DMS 273 treated with DMSO at 0.1 percent for 48 hours (cell line): ENCODE data around the gene HTR1E.
A peak's percentile ranks its signal among the peaks of the same experiment; 100 is the strongest.
"Not testable (repeated sequence)": the region's sequence is repeated elsewhere in the genome, so short reads cannot be mapped to it uniquely, and the experiment has no call there.

Experiments
- DNase-seq: peaks from one replicate; lab custom pipeline; 2025; lab: John Stamatoyannopoulos, UW

The HTR1E gene, protein sequence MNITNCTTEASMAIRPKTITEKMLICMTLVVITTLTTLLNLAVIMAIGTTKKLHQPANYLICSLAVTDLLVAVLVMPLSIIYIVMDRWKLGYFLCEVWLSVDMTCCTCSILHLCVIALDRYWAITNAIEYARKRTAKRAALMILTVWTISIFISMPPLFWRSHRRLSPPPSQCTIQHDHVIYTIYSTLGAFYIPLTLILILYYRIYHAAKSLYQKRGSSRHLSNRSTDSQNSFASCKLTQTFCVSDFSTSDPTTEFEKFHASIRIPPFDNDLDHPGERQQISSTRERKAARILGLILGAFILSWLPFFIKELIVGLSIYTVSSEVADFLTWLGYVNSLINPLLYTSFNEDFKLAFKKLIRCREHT

GRCh38 chr6:86937219-86938079 is at the start of gene HTR1E:
Gene HTR1E (plus strand): TSS chr6:86937528. CDS start chr6:87015335, 77,807 bp downstream.
- DNase-seq, result peak; percentile 57

- no peak for DNase-seq
These were observed 49.0 kb upstream of the HTR1E start for GRCh38 chr6:86888301-86888700.

DNA sequence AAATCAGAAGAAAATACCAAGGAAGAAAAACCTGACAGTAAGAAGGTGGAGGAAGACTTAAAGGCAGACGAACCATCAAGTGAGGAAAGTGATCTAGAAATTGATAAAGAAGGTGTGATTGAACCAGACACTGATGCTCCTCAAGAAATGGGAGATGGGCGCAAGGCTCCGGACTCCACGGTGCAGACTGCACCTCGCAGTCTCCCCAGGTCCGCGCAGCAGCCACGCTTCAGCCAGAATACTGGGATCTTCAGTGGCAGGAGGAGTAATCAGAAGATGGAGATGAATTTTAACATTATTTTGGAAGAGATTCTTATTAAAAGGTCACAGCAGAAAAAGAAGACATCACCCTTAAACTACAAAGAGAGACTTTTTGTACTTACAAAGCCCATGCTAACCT is 40.1 kb upstream of the HTR1E start:
- not testable (repeated sequence) for DNase-seq

DNA sequence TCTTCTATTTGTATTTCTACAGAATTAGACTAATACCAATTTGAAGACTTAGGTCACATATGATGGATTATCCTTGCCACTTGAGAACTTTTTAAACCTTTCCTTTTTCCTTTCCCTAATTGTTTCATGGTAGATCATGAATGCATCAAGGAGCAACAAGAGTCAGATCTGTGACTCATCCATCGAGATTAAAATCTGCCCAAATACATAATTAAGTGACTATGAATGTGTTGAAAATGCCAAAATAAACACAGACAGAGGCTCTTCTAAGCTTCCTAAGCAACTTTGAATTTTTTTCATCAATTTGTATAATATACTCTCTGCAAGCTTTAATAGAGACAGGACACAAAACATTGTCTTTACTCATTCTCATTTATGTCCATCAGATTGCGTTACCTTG is 23.5 kb upstream of the HTR1E start:
- no peak for DNase-seq

DNA sequence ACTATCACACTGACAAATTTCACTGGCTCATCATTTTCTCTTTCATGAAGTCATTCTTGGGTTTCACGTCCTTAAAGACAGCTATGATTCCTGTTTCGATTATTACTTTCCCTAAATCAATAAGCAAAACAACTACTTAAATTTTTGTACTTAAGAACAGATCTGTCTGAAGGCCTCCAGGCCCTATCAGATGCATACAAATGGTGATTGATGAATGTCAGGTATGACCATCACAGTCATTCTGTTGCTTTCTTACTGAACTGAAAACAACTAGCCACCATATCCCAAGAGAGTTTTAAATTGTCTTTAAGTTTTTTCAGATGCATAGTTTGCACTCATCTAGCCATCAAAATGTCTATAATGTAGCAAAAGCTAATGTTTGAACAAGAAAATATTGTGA is 20.9 kb upstream of the HTR1E start:
- no peak for DNase-seq

DNA sequence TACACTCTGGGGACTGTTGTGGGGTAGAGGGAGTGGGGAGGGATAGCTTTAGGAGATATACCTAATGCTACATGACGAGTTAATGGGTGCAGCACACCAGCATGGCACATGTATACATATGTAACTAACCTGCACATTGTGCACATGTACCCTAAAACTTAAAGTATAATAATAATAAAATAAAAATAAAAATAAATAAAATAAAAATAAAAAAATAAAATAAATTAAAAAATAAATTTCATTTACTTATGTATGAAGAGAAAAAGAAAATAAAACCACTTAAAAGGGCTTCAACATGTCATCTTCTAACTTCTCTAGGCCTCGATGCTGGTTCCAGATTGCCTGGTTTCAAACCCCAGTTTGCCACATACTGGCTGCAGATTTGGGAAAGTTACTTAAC is 10.2 kb upstream of the HTR1E start:
- not testable (repeated sequence) for DNase-seq

GRCh38 chr6:86927859-86928258 is 9.5 kb upstream of the HTR1E start:
- DNase-seq, result not testable (repeated sequence)

DNA sequence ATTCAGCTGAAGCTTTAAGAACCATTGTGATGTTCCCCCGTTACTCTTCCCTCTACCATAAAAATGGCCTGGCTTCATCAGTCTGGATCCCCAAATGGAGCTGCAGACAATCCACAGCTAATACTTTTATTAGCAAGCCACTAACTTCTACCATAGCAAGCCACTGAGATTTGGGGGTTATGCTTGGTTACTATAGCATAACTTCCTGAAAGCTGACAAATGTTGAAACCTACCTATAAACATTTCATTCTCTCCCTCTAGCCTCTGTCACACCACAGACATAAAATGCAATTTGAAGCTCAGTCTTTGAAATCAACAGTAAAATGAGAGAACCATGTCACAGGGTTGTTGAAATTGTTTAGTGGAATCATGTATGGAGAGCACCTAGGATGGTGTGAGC is 3.0 kb upstream of the HTR1E start:
- DNase-seq, result no peak

DNA sequence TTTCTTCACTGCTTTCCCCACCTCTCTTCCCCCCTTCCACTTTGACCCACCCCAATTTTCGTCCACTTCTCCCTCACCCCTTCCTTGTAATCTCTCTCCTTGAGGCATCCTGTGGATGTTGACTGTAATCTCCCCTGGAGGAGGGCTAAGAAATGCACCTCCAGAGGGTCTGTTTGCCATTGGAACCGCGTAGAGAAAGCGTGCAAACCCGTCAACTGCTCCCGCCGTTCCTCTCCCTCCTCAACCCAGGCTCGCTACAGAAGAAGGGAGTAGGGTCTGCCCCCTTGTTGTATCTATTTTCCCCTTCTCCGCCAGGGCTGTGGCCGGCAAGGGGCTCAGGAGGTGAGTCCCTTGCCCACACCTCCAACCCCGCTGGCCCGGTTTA is 502 bp upstream of the HTR1E start:
- DNase-seq, result no peak

- no peak for DNase-seq
These were observed 1.5 kb downstream of the HTR1E start for GRCh38 chr6:86938814-86939213.

DNA sequence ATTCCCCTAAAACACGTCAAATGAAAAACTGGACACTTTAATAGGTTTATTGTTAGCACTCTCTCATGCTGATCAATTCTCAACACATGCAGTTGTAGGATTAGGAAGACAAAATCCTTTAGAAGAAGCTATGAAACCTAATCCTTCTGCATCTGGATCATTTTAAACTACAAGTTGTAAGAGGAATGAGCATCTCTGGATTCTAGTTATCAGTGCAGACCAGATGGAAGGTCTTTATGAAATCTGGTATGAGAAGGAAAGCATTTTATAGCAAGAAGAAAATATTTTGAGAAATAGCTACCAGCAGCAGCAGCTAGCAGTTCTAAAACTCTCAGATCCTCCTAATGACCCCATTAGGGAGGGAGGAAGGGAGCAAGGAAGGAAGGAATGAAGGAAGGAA is 4.1 kb downstream of the HTR1E start:
- no peak for DNase-seq

DNA sequence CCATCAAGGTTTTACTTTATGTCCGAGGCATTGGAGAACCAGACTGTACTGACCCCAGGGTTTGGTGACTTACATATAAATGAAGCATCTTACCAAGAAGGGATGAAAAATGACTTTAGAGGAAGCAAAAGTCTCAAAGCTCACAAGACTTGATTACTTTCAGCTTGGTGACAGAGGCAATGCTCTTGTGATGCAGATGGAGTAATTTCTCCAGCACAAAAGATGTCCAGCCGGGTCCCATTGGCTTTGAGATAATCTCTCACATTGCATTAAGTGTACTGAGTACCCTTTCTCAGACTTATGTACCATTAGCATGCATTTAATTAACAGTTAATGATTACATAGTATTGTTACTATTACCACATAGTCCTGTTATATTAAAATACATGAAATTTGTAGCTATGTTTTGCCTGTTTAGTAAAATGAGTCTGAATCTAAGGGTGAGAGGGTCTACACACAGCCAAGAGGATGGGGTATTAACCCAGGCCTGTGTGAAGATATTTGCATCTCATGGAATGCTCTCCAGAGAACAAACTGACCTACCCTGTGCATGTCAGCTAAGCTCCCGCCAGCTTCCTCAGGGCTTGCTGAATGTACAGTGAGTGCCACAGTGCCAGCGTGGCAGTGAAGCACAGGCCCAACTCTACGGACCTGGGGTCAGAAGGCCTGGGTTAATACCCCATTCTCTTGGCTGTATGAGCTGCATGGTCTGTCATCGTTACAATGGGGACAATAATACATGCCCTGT is 5.6 kb downstream of the HTR1E start:
- DNase-seq, result no peak

GRCh38 chr6:86943819-86944407 is 6.6 kb downstream of the HTR1E start:
- DNase-seq, result peak; percentile 63

GRCh38 chr6:86949771-86950170 is 12.4 kb downstream of the HTR1E start:
- DNase-seq, result peak; percentile 96

GRCh38 chr6:86952991-86953390 is 15.7 kb downstream of the HTR1E start:
- DNase-seq, result no peak

DNA sequence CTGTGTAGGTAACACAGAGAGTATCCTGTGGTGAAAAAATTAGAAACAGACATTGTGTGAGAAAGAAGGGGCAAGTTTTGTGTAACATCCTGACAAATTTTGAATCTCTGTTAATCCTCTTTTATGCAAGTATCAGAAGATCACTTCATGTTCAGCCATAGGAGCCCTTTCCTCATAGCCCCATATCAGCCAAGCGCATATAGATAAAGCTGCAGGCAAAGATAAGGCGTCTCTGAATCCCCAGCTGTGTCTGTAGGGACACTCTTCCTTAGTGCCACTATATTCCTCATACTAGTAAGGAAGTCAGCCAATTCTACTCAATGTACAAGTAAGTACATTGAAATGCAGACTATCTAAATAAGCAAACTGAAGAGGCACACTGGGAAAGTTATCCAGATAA is 22.3 kb downstream of the HTR1E start:
- DNase-seq, result no peak

- no peak for DNase-seq
These were observed 24.3 kb downstream of the HTR1E start for GRCh38 chr6:86961455-86962200.

GRCh38 chr6:86963352-86963751 is 26.0 kb downstream of the HTR1E start:
- no peak for DNase-seq

- DNase-seq, result no peak
These were observed 26.8 kb downstream of the HTR1E start for GRCh38 chr6:86964029-86964579.

GRCh38 chr6:86966271-86966670 is 28.9 kb downstream of the HTR1E start:
- no peak for DNase-seq

- no peak for DNase-seq
These were observed 32.2 kb downstream of the HTR1E start for GRCh38 chr6:86969573-86969972.
